ENCODE data around the gene FRAS1. TPM values are rescaled to one million over a fixed set of nuclear protein-coding genes. Genes with fewer than 3 reads are reported as not detected.
"Not testable (repeated sequence)": the region's sequence is repeated elsewhere in the genome, so short reads cannot be mapped to it uniquely, and the experiment has no call there.

FRAS1 gene
- total RNA-seq, 1 experiment from 2014 or later, result under 0.01 TPM

DNA sequence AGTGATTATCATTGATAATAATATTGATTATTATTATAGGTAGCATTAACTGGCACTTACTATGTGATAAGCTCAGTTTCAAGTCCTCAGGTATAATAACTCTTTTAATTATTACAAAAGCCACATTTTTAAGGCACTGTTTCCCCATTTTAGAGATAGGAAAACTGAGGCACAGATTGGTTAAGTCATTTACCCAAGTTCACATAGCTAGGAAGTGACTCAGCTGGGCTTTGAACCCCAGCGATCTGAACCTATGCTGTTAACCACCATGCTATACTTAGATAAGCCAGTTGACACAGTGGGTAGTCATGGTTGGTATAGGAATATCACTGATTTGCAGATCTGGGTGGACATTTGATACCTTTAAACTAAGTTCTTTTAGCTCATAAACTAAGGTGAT lies 110.4 kb downstream of the FRAS1 start:
- DNase-seq (ENCODE audit: low read depth), result no peak

DNA sequence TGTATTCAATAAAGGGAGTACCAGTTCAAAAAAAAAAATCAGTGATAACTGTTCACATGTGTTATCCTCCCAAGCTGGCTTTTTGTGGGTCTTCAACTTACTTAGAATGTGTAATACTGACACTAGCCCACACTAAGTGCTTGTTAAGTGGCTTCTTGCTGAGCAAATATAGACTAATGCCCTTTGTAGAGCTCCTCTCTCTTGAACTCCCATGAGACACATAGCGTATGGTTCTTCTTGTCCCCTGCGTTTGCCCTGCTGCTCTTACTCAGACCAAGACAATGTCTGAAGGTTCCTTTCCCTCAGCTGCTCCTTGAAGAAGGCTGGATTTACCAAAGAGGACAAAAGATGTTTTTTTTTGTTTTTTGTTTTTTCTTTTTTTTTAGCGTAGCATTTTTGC lies 110.9 kb downstream of the FRAS1 start:
- no peak for DNase-seq (ENCODE audit: low read depth)

DNA sequence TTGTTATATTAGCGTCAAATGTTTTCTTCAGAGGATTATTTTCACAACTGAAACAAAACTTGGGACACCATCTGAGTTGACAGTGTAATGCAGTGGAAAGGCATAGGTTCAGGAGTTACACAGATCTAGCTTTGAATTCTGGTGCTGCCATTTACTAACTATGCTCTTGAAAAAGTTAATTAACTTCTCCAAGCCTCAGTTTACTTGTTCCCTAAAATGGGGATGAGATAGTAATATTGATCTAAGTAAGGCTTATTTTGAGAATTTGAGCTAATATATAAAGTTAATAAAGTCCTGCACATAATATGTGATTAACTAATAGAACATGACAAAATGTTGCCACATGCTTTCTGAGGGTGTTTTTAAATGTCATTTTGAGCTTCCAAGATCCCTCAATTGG lies 112.6 kb downstream of the FRAS1 start:
- no peak for DNase-seq (ENCODE audit: low read depth)

DNA sequence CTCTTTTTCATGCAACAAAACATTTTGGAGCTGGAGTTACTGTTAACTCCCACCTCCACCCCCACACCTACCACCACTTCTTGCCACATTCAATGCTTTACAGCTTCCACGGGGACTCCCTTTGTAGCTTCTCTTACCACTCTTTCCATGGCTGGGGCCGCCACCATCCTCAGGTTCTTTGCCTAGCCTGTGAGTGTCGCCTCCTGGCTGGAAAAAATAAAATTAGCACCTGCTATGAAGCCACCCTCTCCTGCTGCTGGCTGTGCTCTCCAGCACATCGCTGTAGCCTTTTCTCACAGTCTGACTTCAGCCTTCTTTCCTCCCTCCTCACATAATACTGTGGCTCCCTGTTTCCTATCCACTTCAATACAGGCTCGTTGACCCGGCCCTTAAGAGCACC lies 114.4 kb downstream of the FRAS1 start:
- no peak for DNase-seq (ENCODE audit: low read depth)

DNA sequence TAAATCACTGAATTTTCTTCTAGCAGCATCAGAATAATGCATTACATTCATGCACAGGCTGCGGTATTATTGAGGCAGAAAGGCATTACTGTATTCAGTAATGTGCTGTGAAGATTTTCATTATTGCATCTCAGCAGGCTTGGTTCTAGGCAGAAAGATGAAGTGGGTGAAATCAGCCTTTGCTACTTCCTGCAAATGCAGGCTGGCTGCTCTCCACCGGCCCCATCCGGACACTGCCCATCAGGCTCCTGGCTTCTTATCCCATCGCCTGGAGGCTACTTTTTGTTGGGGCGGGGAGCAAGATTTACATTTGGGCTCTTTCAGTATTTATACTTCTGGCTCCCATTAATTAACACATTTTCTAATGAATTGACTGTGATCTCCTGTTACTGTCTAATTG lies 117.8 kb downstream of the FRAS1 start:
- no peak for DNase-seq (ENCODE audit: low read depth)

DNA sequence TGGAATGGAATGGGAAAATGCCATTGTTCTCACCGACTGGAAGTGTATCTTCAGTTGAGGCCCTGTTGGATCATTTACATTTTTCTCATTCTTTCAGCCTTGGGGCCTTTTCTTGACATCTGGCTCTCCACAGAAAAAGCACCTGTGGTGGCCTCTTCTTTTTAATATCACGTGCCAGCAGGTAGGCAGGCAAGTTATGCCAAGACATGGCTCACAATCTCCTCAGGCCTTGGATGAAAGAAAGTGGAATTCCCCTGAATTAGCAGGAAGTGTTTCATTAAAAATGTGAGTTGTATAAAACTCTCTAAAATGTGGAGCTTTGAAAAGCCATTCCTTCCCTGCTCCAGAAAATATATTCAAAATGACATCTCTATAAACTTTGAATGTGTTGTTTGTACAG lies 122.1 kb downstream of the FRAS1 start:
- no peak for DNase-seq (ENCODE audit: low read depth)

DNA sequence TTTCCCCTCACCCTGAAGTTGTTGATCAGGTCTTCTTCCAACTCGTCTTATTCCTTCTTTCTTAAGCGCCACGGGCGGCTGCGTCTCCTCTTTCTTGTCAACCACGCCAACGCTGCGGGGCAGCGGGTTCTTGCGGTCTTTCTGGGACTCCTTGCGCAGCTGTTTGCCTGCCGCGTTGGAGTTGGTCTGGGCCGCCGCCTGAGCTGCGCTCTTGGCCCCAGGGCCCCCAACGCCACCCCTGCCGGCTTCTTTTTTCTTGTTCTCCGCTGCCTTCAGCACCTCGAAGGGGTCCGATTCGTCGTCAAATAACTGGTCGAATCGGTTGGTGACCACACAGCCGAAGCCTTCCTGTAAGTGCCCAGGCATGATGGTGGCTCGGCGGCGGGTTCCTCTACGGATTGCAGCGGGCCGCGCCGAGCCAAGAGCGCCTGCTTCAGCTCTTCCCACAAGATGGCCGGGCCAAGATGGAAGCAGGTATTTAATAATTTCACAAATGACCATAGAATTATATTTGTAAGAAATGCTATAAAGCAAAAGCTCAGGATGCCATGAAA lies 124.6 kb downstream of the FRAS1 start:
- not testable (repeated sequence) for DNase-seq (ENCODE audit: low read depth)

DNA sequence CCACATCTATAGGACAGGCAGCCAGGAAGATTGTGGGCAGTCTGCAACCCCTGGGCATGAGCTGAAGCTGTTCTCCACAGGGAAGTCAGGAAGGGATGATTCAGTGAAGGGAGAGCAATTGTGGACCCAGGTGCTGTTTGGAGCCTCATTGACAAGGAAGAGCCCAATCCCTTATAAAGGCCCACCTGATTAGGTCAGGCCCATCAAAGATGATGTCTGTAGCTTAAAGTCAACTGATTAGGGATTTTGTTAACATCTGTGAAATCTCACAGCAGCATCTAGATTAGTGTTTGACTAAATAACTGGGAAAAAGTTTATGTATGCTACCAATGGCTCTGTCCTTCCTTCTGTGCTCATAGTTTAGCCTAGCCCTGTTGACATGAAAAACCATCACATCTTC lies 127.5 kb downstream of the FRAS1 start:
- no peak for DNase-seq (ENCODE audit: low read depth)

DNA sequence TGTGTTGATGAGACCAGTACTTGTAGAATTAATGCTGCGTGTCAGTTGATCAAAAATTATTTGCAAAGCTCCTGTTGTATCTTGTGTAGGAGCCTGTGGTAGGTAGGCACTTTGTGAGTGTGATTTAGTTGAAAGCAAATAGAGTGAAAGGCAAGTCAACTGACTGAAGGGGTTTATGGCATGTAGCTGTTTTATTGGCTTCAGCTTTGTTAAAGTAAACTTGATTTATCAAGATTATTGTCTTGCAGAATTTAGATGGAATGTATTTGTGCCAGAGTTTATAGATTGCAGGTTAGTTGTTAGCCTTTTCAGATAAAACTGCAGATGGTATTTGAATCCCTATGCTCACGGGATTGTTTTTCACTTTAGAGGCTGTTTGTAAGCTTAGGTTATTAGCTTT lies 128.0 kb downstream of the FRAS1 start:
- no peak for DNase-seq (ENCODE audit: low read depth)

DNA sequence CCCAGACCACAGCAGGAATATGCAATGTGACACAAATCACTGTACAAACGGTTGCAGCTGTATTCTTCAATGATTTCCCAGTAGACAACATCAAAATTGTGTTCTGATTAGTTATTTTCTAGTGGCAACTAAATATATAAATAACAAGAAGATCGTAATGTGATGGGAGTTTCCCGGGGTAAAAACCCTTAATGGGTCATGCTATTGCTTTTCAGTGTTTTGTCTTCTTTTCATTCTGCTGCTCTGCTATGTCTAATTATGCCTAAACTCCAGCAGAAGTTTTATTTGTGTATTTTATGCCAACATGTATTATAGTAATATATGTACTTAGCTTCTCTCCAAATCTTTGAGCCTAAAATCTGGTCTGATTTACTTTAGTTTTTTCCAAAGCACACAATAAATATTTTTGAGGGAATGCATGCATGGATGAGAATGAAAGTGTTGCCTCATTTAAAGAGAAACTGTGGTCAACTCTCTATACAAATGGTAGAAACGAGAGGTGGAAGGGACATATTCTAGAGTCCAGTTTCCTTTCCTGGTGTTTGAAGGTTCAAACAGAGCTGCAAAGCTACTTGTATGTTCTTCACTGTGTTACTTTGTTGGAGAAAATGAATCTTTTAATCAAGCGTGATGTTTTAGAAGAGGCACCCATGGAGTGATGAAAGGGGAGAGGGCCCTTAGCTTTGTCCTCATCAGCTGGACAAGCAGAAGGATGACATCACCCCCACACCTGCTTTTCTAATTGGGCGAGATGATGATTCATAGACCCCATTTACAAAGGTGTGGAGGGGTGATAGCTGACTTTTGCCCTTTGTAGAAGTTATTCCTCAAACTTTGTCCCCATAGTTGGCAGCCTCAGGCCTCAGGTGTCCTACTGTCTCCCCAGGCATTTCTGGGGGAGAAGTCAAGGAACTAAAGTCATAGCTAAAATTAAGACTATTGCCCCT lies 129.7 kb downstream of the FRAS1 start:
- no peak for DNase-seq (ENCODE audit: low read depth)

DNA sequence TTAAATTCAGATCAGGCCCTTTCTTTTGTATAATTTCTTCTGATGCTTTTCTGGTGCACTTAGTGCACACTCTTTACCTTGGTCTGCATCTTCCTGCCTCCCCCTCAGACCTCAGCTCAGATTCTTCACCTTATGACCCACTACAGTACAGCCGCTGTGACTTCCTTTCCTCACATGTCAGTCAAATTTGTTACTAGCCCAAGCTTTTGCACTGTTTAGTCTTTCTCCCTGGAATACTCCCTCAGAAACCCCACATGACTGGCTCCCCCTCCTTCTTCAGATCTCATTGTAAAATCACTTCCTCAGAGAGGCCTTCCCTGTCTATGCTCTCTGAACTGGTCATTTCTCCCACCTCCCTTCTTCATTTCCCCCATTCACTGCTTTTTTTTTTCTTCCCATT lies 132.9 kb downstream of the FRAS1 start:
- DNase-seq (ENCODE audit: low read depth), result no peak

DNA sequence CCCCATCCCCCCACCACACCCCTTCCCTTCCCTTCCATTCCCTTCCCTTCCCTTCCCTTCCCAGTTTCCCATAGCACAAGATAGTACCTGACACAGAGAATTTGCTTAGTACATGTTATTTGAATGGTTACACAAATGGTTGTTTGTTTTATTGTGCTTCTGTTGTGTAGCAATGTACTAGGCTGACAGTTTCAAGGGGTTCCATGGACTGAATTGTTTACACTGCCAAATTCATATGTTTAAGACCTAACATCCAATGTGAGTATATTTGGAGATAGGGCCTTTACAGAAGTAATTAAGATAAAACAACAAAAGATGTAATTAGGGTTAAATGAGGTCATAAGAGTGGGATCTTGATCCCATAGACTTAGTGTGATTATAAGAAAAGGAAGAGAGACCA lies 133.5 kb downstream of the FRAS1 start:
- no peak for DNase-seq (ENCODE audit: low read depth)

DNA sequence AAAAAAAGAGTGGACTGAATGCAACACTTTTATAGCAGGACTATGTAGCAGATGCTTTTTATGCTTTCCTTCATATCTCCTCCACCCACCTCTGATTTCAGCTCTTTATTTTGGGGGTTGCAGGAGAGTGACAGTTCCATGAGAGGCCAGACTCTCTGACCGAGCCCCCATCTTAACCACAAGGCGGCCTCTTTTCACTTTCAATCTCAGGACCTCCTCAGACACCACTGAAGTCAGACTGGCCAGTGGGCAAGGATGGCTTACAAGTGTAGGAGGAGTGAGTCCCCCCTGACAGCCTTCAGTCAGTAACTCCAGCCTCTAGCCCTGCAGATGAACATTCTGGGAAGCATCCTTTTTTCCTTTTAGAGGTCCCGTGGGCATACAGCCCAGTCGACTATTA lies 140.8 kb downstream of the FRAS1 start:
- DNase-seq (ENCODE audit: low read depth), result no peak

DNA sequence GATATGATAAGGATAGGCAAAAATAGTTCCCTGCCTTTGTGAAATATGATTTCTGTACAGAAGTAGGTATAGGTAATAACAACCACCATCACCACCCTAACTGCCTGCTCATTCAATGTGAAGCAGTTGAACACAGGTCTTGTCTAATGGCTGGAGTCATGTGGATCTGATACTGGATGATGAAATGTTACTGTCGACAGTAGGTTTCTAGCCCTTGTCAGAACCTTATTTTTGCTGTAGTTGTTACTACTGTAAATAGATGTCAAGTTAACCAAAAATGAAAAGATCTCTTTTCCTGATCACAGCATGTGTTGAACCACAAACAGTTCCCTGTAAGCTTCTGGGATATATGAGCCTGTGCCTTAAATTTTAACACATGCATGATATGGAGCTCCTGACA lies 142.9 kb downstream of the FRAS1 start:
- DNase-seq (ENCODE audit: low read depth), result no peak

DNA sequence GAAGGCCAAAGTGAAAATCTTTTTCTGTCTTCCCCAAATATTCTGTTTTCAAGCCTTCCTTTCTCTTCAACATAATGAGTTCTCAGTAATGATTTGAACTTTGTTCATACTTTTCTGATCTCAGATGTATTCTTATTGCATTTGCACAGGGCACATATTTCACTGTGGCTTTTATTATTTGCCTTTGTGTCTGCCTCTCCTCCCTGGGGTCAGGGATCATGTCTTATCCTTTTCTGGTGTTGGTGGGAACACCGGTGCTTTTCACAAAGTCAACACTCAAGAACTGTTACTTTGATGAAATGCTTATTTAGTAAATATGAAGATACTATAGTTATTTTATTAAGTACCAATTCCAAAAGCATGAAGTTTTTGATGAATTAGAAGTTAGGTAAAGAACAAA lies 143.8 kb downstream of the FRAS1 start:
- no peak for DNase-seq (ENCODE audit: low read depth)

DNA sequence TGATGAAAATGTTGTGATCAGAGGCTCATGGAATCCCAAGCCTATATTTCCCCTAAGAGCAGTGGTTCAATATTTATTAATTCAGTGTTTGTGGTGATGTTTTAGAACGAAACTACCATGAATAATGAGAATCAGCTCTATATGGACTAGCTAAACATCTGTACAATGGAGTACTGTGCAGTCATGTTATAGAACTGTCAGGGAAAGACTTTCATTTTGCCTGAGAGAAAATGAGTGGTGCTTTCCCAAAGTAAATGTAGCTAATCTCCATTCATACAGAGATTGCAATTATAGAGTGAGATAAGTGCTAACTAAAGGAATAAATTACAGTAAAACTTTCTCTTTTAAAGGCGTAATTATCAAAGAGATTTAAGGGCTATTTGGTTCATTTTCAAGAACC lies 147.1 kb downstream of the FRAS1 start:
- DNase-seq (ENCODE audit: low read depth), result no peak

DNA sequence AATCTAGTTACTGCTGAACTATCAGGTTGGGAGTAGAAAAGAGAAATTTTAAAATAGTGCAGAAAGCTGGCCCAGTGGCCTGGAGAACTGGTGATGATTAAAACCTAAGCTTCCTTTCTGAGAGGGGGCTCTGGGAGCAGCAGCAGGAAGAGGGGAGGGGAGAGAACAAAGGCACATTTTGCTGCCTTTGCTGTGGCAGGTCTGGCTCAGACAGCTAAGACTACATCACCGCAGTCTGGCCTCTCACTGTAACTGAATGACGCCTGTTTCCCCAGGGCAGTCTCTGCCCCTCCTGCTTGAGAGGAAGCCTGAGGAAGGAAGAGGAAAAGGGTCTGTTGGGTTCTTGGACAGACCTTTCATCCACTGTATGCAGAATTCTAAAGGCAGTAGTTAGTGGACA lies 148.5 kb downstream of the FRAS1 start:
- no peak for DNase-seq (ENCODE audit: low read depth)

DNA sequence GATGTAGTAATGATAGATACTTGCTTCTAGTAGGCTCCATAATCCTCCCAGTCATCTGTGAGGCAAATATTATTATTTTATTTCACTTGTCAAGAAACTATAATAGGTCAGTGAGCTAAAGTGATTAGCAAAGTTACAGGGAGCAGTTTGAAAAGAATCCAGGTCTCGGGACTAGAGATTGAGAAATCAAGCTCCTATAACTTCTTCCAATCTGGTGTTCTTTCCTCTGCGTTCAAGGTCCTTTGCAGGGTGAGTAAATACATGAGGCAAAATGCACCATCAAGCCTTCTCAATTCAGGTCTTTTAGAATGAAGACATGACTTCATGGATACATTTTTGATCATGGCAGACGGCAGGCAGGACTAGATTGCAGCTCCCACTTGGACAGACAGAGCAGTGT lies 150.4 kb downstream of the FRAS1 start:
- DNase-seq (ENCODE audit: low read depth), result no peak

DNA sequence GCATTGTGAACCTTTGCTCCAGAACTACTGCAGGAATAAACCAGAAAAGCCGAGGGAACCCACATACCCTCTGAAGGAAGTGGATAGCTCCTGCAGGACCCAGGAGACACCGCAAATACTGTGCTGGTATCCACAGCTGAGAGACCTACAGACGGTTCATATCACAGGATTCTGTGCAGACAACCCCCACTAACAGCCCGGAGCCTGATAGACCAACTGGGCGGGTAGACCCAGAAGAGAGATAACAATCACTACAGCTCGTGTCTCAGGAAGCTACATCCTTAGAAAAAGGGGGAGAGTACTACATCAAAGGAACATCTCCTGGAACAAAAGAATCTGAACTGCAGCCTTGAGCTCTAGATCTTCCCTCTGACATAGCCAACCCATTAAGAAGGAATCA lies 150.8 kb downstream of the FRAS1 start:
- no peak for DNase-seq (ENCODE audit: low read depth)

DNA sequence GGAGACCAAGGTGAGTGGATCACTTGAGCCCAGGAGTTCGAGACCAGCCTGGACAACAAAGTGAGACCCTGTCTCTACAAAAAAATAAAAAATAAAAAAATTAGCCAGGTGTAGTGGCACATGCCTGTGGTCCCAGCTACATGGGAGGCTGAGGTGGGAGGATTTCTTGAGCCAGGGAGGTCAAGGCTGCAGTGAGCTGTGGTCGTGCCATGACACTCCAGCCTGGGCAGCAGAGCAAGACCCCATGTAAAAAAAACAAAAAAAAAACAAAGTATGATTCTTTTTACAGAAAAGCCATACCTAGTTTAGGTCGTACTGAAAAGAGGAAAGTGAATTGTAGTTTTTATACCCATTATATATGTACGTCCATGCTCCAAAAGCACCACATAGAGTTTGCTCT lies 151.8 kb downstream of the FRAS1 start:
- not testable (repeated sequence) for DNase-seq (ENCODE audit: low read depth)

DNA sequence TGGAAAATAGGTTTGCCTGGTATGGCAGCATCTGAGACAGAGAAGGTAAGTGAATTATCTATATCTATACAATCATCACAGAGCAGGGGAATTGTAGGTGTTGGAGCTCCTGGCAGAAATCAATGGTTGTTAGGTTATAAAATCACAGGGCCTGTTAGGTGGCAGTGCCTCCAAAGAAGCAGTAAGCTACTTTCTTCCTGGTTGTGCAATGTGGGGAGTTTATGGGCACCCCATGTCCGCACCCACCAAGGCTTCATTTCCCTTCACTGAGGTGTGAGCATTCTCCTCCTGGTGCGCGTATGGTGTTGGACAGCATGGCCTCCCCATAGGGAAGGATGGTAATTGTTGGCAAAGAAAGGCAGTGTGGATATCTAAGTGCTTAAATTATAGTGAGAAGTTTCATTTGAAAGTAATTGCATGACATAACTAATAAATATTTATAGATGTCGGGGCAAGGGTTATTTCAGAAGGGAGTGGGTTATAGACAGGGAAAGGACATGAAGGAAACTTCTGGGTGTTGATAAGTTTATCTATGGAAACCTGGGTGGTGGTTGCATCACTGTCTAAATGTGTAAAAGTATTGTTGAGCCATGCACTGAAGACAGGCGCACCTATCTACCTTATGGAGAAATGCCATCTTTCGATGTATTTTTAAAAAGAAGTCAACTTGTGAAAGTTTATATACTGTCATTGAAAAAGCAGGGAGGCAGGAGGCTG lies 153.7 kb downstream of the FRAS1 start:
- no peak for DNase-seq (ENCODE audit: low read depth)

DNA sequence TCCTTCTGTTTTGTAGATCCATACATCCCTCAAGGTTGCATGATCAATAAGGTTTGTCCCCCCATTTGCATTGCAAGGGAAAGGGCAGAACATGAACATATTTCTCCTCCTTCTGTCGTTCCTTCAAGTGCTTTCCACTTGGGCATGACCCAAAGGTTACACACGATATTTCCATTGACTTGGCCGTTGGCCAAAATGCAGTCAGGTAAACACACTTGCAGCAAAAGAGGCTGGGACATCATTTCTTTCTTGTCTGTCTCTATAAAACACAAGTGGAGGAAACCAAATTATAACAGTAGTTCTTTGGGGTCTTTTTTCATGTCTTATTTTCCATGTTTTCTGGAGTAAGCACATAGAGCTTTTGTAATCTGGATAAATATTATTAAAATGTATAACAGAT lies 156.1 kb downstream of the FRAS1 start:
- no peak for DNase-seq (ENCODE audit: low read depth)

DNA sequence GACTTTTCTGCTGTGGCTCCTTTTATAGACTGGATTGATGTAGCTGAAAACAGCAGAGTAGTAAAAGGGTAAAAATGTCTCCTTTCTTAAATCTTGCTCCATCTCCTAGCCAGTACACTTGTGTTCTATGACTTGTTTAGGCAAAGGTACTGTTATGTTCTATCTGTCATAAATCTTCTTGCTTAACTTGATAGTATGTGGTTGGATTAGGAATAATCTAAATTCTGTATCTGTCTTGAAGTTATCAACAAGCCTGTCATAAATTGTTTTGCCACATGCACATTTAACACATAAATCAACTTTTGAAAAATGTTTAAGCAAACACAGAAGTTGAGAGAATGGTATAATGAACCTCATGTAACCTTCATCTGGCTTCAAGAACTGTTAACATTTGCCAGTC lies 157.0 kb downstream of the FRAS1 start:
- no peak for DNase-seq (ENCODE audit: low read depth)

Data from RPMI7951 (cell line).